Frontal cortex (tissue), 4 donors: ENCODE measurements around the gene MRGPRD. TPM values are rescaled to one million over a fixed set of nuclear protein-coding genes. Genes with fewer than 3 reads are reported as not detected.

Source experiments
- DNase-seq, 2 donors: peaks; one replicate each; pipeline ENCODE4 v3.0.0; 2012; ENCODE audit warnings: low spot score in 2 of 2
- FAIRE-seq: peaks from 2 replicates; lab custom pipeline; 2012; peaks lifted over from hg19 to GRCh38; lab: Jason Lieb, UNC
- total RNA-seq: library from RNA; depleted of rRNA; stranded (reverse); fragments of >200 nt; gene quantifications from one replicate; pipeline ENCODE4 v1.2.3, GENCODE V29; 2014
- donor health status: control.
- donor health status: control.
- donor health status: control.

MRGPRD gene
- total RNA-seq, 1 donor from 2014 or later = not detected

- DNase-seq = no peak
- FAIRE-seq = no peak
These were observed 15.8 kb upstream of the MRGPRD start for GRCh38 chr11:68996376-68997123.

DNA sequence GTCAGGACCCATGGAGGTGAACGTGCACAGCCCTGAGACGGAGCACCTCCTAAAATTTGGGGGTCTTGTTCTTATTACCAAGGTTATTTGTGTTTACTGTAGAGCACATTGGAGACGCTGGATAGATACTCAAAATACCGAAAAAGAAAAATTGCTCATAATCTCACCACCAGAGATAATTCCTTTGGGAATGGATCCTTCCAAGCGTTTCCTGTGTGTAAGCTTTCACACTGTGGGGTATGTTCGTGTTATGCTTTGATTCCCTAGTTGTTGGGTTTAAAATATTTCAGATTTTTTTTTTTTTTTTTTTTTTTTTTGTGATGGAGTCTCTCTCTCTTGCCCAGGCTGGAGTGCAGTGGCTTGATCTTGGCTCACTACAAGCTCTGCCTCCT is 14.1 kb upstream of the MRGPRD start:
- FAIRE-seq = no peak
- DNase-seq = no peak

DNA sequence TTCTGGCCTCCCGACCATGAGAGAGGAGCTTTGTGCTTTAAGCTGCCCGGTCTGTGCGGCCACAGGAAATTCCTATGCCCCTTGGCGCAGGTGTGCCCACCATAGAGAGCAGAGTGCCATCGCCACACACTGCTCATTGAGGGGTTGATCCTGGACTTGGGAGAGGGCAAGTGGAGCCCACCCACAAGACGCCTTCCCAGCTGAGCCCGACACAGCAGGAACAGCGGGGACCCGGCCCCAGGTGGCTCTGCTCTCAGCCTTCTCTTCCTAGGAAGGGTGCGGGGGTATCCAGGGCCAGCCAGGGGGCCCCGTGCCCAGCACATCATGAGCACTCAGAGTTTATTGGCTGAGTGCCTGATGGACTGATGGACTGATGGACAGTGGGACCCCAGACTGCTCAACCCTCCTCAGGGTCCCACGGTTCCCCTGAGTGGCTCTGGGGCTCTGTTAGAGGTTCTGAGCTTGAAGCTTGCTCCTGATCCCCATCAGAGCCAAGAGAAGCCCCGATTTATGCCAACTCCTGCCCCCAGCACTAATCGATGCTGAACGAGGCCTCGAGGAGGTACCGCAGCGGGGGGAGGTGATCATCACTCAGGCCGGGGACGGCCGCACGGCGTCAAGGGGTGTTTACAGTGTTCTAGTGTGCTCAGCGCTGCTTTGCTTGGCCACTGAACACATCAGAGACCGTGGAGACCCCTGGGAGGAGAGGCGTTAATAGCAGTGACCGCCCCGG is 13.5 kb upstream of the MRGPRD start:
- DNase-seq = no peak
- FAIRE-seq = no peak

GRCh38 chr11:68993546-68993945 is 12.8 kb upstream of the MRGPRD start:
- DNase-seq = no peak

DNA sequence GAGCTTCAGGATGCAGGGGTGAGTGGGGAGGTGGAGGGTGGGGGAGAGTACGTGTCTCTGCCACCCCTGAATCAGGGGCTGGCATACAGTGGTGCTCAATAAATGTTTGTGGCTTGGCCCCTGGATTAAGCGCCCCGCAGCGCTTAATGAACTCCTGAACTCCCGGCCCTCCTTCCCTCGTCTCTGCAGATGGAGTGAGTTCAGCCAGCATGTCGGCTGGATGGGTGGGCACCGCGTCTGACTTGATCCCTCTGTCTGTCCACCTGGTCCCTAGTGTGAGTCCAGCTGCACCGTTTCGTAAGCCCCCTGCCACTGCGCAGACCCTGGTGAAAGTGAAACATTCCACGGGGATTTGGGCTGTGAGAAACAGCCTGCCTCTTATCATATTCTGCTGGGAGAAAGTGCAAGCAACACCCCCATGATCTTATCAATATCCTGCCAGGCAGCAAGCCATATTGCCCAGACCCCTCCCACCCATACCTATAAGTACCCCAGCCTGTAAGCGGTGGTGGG is 12.0 kb upstream of the MRGPRD start:
- no peak for DNase-seq
- no peak for FAIRE-seq

More at GRCh38 chr11:68993546-68993945, 12.8 kb upstream of the MRGPRD start:
- no peak for FAIRE-seq

DNA sequence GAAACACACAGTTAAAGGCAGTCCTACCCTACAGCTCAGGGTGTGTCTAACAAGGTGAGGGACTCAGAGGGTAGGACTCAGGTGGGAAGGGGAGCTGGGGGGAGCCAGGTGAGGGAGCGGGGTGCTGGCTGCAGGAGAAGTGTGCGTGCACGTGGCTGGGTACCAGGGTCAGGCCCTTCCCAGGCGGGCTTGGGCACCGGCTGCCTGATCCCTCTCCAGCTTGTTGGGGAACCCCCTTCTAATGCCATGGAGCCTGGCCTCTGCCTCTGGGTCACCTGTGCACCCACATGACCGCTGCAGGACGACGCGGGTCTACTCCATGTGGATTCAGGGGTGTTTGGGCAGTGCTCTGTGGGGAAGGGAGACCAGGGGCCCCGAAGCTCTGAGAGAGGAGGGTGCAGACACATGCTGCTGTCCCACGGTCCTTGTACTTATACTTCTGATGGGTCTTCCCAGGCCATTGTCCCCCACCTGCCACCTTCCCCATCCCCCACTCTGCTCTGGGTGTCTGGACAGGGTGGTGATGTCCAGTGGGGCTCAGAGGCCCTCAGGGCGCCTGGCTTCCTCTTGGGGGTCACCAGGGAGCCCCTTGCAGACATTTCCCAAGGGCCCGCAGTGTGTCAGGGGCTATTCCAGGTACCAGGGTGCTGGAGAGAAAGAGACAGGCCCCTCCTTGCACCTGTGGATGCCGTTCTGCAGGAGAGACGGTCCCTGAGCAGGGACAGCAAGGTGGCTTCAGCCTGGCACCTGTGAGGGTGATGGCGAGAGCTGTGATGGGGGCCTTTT is 10.4 kb upstream of the MRGPRD start:
- DNase-seq = no peak
- no peak for FAIRE-seq

GRCh38 chr11:68989936-68990606 is 9.3 kb upstream of the MRGPRD start:
- no peak for DNase-seq
- no peak for FAIRE-seq

DNA sequence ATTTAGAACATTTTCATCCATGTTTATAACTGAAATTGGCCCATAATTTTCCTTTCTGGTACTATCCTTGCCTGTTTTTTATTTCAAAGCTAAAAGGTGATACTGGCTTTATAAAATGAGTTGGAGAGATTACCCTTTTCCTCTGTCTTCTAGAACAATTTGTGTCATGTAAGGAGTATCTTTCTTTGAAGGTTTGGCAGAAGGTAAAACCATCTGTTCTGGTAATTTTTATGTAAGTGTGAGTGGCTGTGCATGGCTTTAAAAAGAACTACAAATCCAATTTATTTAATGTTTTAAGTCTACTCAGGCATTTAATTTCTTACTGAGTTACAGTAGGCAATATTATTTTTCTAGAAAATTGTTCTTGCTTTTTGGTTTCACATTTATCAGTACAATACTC is 7.7 kb upstream of the MRGPRD start:
- DNase-seq = no peak

GRCh38 chr11:68987211-68987610 is 6.4 kb upstream of the MRGPRD start:
- no peak for FAIRE-seq
- DNase-seq = no peak

More for the DNA sequence above, 7.7 kb upstream of the MRGPRD start:
- no peak for FAIRE-seq

- FAIRE-seq = no peak
- DNase-seq = no peak
These were observed 3.0 kb upstream of the MRGPRD start for GRCh38 chr11:68983801-68984200.

GRCh38 chr11:68982134-68982533 is 1.3 kb upstream of the MRGPRD start:
- DNase-seq (no peak), FAIRE-seq (no peak)

- DNase-seq = no peak
These were observed 633 bp downstream of the MRGPRD start for GRCh38 chr11:68979931-68980775.

GRCh38 chr11:68978931-68979594 is 1.7 kb downstream of the MRGPRD start:
- DNase-seq (no peak), FAIRE-seq (no peak)

More at GRCh38 chr11:68979931-68980775, 633 bp downstream of the MRGPRD start:
- FAIRE-seq = no peak

DNA sequence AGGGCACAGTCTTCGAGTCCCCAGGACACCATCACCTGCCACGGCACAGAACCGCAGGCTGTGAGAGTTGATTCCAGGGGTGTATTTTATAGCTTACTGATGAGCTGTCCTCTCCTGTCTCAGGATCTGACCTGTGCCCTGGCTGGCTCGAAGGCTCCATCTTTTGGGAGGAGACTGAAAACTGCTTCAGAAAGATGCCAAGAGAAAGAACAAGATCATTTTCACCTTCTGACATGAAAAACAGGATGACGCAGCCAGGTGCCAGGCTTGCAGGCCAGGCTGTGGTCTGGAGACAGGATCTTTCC is 2.2 kb downstream of the MRGPRD start:
- DNase-seq (no peak), FAIRE-seq (no peak)

- DNase-seq = no peak
These were observed 2.8 kb downstream of the MRGPRD start for GRCh38 chr11:68977781-68978625.

DNA sequence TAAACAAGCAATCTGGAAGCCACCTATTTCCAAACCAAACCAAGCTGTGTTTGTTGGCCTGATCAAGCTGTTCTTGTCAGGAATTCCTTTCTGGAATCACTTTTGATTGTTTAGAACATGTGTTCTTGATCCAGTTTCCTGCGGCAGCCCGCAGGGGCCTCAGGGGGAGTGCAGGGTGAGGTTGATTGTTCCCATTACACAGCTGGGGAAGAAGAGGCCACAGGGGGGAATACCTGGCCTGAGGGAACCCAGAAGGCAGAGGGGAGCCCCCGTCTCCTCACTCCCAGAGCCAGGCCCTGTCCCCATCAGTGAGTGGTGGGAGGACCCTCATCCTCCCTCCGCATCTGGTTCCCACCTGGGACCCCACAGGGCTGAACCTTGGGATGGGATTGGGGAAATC is 4.2 kb downstream of the MRGPRD start:
- FAIRE-seq (no peak), DNase-seq (no peak)

More at GRCh38 chr11:68977781-68978625, 2.8 kb downstream of the MRGPRD start:
- no peak for FAIRE-seq

DNA sequence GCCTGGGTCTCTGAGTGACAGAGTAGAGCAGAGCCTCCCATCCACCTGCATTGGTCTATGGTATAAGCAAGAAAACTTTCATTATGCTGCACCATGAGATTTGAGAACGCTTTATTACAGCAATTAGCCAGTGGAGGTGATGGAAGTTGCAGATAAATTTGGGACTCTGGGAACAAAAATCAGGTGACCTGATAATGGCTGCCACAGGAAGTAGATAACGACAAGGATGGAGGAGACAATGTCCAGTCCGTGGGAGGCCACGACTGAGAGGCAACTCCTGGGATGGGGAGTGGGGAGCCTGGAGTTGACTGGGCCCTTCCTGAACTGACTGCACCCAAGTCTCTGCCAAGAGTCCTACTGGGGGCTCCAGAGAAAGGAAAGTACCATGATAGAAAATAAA is 4.7 kb downstream of the MRGPRD start:
- DNase-seq (no peak), FAIRE-seq (no peak)
